Choroid plexus epithelial cell (primary cell): ENCODE results near the gene GRM4.

Source experiments
- DNase-seq: peaks from one replicate; pipeline ENCODE4 v3.0.0-alpha.2; 2010; ENCODE audit warnings: low read depth
- H3K4me3 ChIP-seq: 2 replicates; pipeline ENCODE4 v1.5.1; 2011; ENCODE audit warnings: low read depth, mild to moderate bottlenecking, control low read depth, low read length, moderate library complexity
- TF ChIP-seq, protein P1 (sequence below): conservative IDR thresholded peaks from 2 replicates; pipeline ENCODE4 v1.5.1; 2011; ENCODE audit warnings: low read depth, mild to moderate bottlenecking, control low read depth, inconsistent platforms, low read length, moderate library complexity

The GRM4 gene

DNA sequence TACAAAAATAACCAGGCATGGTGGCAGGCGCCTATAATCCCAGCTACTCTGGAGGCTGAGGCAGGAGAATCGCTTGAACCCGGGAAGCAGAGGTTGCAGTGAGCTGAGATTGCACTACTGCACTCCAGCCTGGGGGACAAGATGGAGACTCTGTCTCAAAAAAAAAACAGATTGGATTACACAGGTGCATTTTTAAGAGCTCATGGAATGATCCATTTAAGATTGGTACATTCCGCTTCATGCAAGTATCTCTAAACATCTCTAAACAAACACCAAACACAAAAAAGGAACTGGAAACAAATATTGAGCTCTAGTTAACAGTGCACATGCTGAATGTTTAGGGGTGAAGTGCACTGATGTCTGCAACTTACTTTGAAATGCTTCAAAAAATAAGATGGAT, 154.3 kb downstream of the GRM4 start:
- H3K4me3 ChIP-seq = no peak overlapping the region
- DNase-seq = no peak
- TF ChIP-seq, protein P1, sequence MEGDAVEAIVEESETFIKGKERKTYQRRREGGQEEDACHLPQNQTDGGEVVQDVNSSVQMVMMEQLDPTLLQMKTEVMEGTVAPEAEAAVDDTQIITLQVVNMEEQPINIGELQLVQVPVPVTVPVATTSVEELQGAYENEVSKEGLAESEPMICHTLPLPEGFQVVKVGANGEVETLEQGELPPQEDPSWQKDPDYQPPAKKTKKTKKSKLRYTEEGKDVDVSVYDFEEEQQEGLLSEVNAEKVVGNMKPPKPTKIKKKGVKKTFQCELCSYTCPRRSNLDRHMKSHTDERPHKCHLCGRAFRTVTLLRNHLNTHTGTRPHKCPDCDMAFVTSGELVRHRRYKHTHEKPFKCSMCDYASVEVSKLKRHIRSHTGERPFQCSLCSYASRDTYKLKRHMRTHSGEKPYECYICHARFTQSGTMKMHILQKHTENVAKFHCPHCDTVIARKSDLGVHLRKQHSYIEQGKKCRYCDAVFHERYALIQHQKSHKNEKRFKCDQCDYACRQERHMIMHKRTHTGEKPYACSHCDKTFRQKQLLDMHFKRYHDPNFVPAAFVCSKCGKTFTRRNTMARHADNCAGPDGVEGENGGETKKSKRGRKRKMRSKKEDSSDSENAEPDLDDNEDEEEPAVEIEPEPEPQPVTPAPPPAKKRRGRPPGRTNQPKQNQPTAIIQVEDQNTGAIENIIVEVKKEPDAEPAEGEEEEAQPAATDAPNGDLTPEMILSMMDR = no peak

DNA sequence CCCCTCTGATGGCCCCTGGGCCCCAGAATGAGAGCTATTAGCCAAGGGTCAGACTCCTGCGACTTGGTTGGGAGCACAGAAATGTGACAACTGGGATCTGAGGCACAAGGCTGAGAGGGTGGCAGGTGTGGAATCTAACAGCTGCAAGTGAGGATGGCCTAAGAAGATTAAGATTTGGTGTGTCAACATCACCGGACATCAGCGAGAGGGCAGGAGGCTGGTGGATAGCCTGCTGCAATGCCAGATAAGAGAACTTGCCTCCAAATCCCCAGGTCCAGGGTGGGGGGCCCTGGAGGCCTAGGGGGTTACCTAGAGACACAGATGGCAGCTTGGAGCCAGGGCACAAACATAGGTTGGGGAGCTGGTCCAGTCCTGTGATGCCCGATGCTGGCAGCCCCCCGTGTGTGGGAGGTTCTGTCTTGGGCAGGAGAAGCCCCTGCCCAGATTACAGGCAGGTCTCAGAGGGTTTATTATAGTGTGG, 155.8 kb downstream of the GRM4 start:
- no peak for DNase-seq
- TF ChIP-seq, protein P1 = no peak
- H3K4me3 ChIP-seq = no peak overlapping the region

DNA sequence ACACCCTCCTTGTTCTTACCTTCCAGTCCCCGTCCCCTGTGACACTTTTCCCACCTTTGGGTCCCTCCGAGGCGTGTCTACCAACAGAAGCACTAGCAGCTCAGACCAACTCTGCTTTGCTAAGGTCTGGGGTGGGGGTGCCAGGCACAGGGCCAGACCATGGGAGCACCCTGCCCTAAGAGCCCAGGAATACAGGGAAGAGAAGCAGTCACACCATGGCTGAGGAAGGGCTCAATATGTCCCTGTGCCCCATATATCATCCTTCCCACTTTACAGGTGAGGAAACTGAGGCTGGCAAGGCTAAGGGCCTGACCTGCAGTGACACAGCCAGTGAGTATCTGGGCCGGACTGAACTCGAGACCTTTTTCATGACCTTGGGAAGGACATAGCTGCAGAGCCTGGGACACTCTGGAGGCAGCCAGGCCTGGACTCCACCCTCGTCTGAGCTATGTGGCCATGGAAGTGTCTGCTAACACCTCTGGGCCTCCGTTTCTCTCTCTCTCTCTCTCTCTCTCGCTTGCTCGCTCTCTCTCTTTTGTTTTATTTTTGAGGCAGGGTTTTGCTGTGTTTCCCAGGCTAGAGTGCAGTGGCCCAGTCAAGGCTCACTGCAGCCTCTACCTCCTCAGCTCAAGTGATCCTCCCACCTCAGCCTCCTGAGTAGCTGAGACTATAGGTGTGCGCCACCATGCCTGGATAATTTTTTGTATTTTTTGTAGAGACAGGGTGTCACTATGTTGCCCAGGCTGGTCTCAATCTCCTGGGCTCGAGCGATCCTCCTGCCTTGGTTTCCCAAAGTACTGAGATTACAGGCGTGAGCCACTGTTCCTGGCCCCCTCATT, 156.7 kb downstream of the GRM4 start:
- DNase-seq = no peak
- TF ChIP-seq, protein P1 = no peak
- H3K4me3 ChIP-seq = no peak overlapping the region

DNA sequence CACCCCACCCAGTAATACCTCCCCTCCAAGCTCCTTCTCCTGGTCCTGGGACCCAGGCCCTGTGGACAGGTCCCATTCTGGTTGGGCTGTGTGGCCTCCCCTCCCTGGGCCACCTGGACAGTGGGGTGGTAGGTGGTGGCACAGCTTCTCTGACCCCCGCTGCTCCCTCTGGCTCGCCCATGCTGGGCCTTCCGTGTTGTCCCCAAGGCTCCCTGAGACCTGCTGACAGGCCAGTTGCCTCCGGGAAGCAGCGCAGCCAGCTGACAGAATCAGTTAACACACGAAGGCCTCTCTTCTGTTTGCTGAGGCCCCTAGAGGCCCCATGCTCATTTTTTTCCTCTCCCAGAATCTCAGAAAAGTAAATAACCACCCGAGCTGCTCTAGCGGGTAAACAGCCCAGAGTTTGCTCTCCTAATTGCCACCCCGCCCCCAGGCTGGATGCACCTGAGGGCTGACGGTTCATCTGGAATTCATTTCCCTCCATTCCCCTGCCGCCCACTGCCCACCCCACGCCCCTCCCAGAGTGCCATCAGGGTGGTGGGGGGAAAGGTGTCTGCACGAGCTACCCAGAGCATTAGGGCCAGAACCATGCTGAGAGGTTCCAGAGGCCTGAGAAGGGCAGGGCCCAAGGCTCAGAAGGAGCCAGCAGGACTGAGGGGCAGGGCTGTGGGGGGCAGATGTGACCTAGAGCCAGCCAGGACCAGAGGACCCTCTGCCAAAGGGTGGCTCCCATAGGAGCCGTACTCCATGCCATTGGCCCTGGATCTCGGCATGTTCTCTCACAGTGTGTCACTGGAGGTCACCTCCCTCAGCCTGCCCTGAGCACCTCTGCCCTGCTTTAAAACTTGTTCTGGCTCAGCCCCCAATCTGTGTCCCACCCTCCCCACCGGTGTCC, 157.5 kb downstream of the GRM4 start:
- DNase-seq = no peak
- no peak overlapping the region for H3K4me3 ChIP-seq
- TF ChIP-seq, protein P1 = no peak

DNA sequence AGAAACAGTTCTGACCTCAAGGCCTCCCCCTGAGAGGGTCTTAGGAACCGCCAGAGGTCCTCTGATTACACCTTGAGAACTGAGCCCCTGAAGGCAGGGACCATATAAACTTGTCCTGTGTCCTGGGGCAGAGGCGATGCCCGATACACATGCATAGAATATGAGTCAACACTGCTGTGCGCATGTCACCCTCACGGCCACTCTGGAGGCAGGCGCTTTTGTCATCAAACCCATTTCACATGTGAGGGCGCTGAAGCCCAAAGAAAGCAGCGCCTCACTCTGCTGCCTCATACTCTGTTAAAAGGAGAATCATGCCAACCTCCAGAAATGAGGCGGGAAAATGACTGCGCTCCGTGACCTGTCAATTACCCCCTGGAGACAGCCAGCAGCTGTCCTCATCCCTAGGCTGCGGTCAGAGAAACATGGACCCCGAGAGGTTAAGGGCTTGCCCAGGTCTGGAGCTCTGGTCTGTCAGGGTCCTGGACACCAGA, 158.3 kb downstream of the GRM4 start:
- TF ChIP-seq, protein P1 = no peak
- no peak for DNase-seq
- H3K4me3 ChIP-seq = no peak overlapping the region

DNA sequence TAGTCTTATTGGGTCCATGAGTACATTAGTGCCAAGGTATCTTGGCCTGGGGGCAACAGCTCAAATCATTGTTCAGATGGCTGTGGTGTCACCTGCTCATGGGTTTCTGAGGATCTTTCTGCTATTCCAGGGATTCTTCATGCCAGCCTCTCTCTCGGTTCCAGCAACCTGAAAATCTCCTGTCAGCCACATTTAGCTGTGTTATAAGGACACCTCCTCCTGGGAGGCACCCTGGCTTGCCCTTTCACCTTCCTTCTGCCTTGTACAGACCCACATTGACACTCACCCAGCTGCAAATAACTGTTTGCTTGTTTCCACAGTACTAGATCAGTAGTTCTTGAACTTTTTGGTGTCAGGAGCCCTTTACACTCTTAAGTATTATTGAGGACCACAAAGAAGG, 159.9 kb downstream of the GRM4 start:
- H3K4me3 ChIP-seq = no peak overlapping the region
- TF ChIP-seq, protein P1 = no peak
- no peak for DNase-seq
